Stimulated activated CD8-positive, alpha-beta memory T cell treated with anti-CD3 and anti-CD28 coated beads, Interleukin-2, amount 100 ng/mL, for 48 hours (primary cell): ENCODE measurements around the gene MYMK.
"Not testable (repeated sequence)": the region's sequence is repeated elsewhere in the genome, so short reads cannot be mapped to it uniquely, and the experiment has no call there.

Source experiments
- DNase-seq, 2 donors: peaks; one replicate each; pipeline ENCODE4 v3.0.0-alpha.2; 2020; ENCODE audit warnings: low read depth in 2 of 2

Gene MYMK, protein sequence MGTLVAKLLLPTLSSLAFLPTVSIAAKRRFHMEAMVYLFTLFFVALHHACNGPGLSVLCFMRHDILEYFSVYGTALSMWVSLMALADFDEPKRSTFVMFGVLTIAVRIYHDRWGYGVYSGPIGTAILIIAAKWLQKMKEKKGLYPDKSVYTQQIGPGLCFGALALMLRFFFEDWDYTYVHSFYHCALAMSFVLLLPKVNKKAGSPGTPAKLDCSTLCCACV

GRCh38 chr9:133524679-133525228 lies at the start of gene MYMK:
MYMK (minus strand) TSS chr9:133524959; CDS start chr9:133524844, 115 bp downstream.
- DNase-seq: no peak

- no peak for DNase-seq
These were observed 49.2 kb upstream of the MYMK start for GRCh38 chr9:133573791-133574515.

DNA sequence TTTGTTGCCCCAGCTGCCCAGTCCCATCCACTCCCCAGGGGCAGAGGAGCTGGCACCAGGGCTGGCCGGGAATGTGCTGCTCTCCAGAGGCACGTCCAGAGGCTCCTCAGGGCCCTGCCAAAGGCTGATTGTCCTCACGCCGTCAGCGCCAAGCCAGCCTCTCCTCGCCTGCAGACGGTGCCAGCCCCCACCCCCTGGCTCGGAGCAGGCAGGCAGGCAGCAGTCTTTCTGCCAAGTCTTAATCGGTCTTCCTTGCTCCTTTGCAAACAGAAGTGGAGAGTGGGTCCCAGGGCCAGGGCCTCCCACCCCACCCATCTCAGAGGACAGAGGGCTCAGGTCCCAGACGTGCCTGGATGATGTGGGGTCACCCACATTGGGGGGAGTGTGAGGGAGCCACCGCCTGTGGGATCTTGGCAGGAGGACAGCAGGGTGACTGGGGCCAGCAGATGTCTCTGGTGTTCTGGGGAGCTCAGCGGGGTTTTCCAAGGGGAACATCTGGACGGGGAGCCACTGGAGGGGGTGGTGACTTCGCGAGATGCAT lies 48.1 kb upstream of the MYMK start:
- no peak for DNase-seq

GRCh38 chr9:133571896-133572595 lies 47.3 kb upstream of the MYMK start:
- no peak for DNase-seq

DNA sequence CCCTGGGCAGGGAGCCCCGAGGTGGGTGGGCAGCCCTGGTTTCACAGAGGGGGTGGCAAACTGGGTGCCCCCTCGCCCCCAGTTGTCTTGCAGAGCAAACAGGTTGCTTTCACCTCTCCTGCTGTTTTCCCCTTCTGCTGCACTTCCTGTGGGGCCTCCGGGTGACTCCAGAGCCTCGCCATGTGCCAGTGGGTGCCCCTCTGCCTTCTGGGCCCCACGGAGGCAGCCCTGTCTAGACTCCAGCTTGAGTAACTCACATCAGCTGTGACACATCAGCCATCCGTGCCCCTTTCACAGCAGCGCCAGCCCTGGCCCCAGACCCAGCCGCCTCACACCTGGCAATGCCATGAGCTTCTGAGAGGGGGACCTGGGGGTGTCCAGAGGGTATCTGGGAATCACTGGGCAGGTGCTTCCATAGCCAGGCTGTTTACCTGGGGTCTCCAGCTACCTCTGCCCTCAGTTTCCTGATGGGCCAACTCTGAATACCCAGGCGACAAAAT lies 46.7 kb upstream of the MYMK start:
- no peak for DNase-seq

- no peak for DNase-seq
These were observed 45.9 kb upstream of the MYMK start for GRCh38 chr9:133570691-133571080.

DNA sequence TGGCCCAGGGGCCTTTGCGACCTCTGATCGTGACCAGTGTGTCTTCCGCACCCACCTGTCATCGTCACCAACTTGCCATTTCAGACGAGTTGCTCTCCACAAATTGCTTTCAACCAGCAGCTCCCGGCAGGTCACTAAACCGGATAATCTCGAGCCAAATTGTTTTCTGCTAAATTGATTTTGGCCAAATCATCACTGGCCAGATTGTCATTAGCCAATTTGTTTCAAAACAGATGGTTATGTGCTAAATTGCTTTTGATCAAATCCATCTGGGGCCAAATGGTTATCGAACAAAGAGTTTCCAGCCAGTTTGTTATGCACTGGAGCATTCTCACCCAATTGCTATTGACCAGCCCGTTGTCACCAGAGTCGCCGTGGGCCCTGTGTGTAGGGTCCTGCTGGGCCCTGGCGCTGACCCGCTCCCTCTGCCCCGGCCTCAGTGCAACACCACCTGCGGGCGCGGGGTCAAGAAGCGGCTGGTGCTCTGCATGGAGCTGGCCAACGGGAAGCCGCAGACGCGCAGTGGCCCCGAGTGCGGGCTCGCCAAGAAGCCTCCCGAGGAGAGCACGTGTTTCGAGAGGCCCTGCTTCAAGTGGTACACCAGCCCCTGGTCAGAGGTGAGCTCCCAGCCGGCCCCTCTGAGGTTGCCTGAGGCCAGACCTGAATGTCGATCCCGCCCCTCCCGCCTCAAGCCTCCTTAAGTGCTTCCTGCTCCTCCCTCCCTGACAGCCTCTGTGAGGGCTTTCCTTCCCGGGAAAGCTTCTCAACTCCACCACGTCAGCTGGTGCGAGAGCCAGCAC lies 45.3 kb upstream of the MYMK start:
- no peak for DNase-seq

GRCh38 chr9:133569121-133569785 lies 44.5 kb upstream of the MYMK start:
- DNase-seq: no peak

GRCh38 chr9:133568186-133568585 lies 43.4 kb upstream of the MYMK start:
- DNase-seq: no peak

- no peak for DNase-seq
These were observed 42.1 kb upstream of the MYMK start for GRCh38 chr9:133566817-133567216.

GRCh38 chr9:133566382-133566781 lies 41.6 kb upstream of the MYMK start:
- DNase-seq: no peak

DNA sequence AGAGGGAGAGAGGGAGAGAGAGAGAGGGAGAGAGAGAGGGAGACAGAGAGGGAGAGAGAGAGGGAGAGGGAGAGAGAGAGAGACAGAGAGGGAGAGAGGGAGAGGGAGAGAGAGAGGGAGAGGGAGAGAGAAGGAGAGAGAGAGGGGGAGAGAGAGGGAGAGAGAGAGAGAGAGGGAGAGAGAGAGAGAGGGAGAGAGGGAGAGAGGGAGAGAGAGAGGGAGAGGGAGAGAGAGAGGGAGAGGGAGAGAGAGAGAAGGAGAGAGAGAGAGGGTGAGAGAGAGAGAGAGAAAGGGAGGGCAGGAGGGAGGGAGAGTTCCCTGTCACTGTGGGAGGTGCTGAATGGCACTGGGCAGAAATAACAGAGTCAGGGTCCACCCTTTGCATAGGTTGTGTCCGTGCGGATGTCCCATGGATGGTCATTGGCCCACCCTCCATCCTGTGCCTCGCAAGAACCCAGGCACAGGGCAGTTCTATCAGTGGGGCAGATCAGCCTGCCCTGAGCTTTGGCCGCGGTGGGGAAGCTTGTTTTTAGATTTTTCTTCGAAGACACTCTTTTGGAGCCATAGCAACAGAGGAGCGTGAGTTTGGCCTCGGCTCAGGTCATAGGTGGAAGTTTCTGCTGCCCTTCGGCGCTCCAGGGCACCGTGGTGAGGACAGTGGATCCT lies 39.8 kb upstream of the MYMK start:
- DNase-seq: no peak

- not testable (repeated sequence) for DNase-seq
These were observed 39.1 kb upstream of the MYMK start for GRCh38 chr9:133563814-133564213.

- DNase-seq: no peak
These were observed 38.6 kb upstream of the MYMK start for GRCh38 chr9:133563291-133563796.

- no peak for DNase-seq
These were observed 38.0 kb upstream of the MYMK start for GRCh38 chr9:133562611-133563290.

- no peak for DNase-seq
These were observed 37.3 kb upstream of the MYMK start for GRCh38 chr9:133561976-133562554.

- no peak for DNase-seq
These were observed 36.2 kb upstream of the MYMK start for GRCh38 chr9:133560944-133561343.

DNA sequence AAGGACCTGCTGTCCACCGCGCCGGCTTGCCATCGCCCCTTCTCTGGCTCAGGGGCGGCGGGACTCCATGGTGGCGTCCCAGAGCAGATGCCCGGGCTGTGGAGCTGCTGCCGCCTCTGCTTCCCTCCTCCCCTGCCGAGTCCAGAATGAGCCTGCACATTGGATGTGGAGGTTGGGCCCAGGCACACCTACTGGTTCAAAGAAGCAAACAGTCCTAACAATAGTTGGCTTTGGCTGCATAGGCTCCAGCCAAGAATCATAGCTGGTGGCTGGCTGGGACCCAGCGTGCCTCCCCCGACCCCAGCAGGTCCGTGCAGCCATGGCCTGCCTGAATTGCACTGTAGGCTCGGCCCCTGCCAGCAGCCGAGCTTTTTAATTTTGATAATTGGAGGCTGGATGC lies 35.6 kb upstream of the MYMK start:
- DNase-seq: no peak
